ENCODE results near the gene LAMTOR5.

DNA sequence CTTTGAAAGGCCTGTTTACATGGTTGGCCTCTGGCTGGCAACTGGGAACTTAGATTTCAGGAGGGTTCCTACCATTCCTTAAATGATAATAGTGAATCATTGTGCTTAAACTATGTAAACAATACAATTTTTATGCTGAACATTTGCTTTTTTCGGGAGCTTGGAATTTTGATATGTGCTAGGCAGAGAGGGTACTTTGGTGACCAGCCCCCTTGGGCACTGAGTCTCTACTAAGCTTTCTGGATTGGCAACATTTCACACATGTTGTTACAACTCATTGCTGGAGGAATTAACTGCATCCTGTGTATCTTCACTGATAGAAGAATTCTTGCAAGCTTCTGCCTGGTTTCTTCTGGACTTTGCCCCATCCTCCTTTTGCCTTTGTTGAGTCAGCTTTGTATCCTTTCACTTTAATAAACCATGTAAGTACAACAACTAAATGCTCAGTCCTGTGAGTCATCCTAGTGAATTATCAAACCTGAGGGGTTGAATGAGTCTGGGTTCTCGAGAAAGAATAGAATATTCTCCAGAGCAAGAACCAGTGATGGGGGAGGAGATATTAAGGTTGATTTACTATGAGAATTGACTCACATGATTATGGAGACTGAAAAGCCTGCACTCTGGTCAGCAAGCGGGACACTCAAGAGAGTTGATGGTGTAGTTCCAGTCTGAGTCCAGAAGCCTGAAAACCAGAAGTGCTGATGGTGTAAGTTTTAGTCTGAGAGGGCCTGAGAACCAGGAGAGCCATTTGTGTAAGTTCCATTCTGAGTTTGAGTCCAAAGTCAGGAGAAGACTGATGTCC, 13.6 kb downstream of the LAMTOR5 start:
- no peak for TF ChIP-seq CTCF (conservative IDR thresholded peaks at IDR 0.05; ENCODE audit: low read length)
- no peak for TF ChIP-seq EZH2phosphoT487 (IDR thresholded peaks at IDR 0.05; ENCODE audit: borderline replicate concordance, low read depth, low read length)
